Activated naive CD4-positive, alpha-beta T cell treated with Interleukin-2 at 50 U/mL for 16 hours (primary cell): ENCODE measurements around the gene FKBP14.
A peak's percentile ranks its signal among the peaks of the same experiment; 100 is the strongest.
"Not testable (repeated sequence)": the region's sequence is repeated elsewhere in the genome, so short reads cannot be mapped to it uniquely, and the experiment has no call there.

Experiments used
- DNase-seq: peaks from one replicate; pipeline ENCODE4 v3.0.0-alpha.2; 2020

Gene FKBP14

GRCh38 chr7:29989257-29989995 lies 37.1 kb downstream of the FKBP14 start, which contains the start of gene SCRN1:
TSS of gene SCRN1 (minus strand) at chr7:29989801. CDS start at chr7:29969067, 20,734 bp downstream.
- peak; percentile 7 for DNase-seq

GRCh38 chr7:29988424-29989256 lies 37.9 kb downstream of the FKBP14 start:
- DNase-seq = peak; percentile 8

- DNase-seq = no peak
Measured at GRCh38 chr7:29987811-29988317, 38.6 kb downstream of the FKBP14 start.

- DNase-seq = no peak
Measured at GRCh38 chr7:29987083-29987482, 39.4 kb downstream of the FKBP14 start.

GRCh38 chr7:29980151-29980550 lies 46.4 kb downstream of the FKBP14 start:
- no peak for DNase-seq

- no peak for DNase-seq
Measured at GRCh38 chr7:29977886-29978651, 48.4 kb downstream of the FKBP14 start.

- DNase-seq = no peak
Measured at GRCh38 chr7:29976673-29977415, 49.7 kb downstream of the FKBP14 start.

- DNase-seq = no peak
Measured at GRCh38 chr7:29976266-29976665, 50.2 kb downstream of the FKBP14 start.

GRCh38 chr7:29975561-29975960 lies 50.9 kb downstream of the FKBP14 start:
- DNase-seq = no peak

GRCh38 chr7:29974286-29974685 lies 52.2 kb downstream of the FKBP14 start:
- DNase-seq = no peak

- DNase-seq = no peak
Measured at GRCh38 chr7:29972315-29972669, 54.2 kb downstream of the FKBP14 start.

GRCh38 chr7:29971566-29972314 lies 54.8 kb downstream of the FKBP14 start:
- DNase-seq = no peak

- no peak for DNase-seq
Measured at GRCh38 chr7:29970158-29970557, 56.3 kb downstream of the FKBP14 start.

GRCh38 chr7:29969738-29970137 lies 56.8 kb downstream of the FKBP14 start:
- DNase-seq = no peak

GRCh38 chr7:29968683-29969395 lies 57.7 kb downstream of the FKBP14 start:
- no peak for DNase-seq

GRCh38 chr7:29965030-29965429 lies 61.5 kb downstream of the FKBP14 start:
- DNase-seq = no peak

GRCh38 chr7:29962035-29962434 lies 64.5 kb downstream of the FKBP14 start:
- DNase-seq = no peak

- DNase-seq = not testable (repeated sequence)
Measured at GRCh38 chr7:29961611-29962010, 64.9 kb downstream of the FKBP14 start.
